ENCODE measurements around the gene SLC41A3.

GRCh38 chr3:125957674-125958510 lies 126.0 kb downstream of the SLC41A3 start:
- TF ChIP-seq, protein P1, sequence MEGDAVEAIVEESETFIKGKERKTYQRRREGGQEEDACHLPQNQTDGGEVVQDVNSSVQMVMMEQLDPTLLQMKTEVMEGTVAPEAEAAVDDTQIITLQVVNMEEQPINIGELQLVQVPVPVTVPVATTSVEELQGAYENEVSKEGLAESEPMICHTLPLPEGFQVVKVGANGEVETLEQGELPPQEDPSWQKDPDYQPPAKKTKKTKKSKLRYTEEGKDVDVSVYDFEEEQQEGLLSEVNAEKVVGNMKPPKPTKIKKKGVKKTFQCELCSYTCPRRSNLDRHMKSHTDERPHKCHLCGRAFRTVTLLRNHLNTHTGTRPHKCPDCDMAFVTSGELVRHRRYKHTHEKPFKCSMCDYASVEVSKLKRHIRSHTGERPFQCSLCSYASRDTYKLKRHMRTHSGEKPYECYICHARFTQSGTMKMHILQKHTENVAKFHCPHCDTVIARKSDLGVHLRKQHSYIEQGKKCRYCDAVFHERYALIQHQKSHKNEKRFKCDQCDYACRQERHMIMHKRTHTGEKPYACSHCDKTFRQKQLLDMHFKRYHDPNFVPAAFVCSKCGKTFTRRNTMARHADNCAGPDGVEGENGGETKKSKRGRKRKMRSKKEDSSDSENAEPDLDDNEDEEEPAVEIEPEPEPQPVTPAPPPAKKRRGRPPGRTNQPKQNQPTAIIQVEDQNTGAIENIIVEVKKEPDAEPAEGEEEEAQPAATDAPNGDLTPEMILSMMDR (IDR thresholded peaks at IDR 0.05) = no peak
- no peak for TF ChIP-seq POLR2A (IDR thresholded peaks at IDR 0.05)

Measured in heart left ventricle (tissue), 13 donors.